SJSA1 (cell line): ENCODE measurements around the gene FKBP9. TPM values are rescaled to one million over a fixed set of nuclear protein-coding genes. Genes with fewer than 3 reads are reported as not detected.
A peak's percentile ranks its signal among the peaks of the same experiment; 100 is the strongest.
"Not testable (repeated sequence)": the region's sequence is repeated elsewhere in the genome, so short reads cannot be mapped to it uniquely, and the experiment has no call there.

Experiments
- DNase-seq, 2 experiments: peaks; one replicate each; pipeline ENCODE4 v3.0.0-alpha.2; 2015 to 2020; ENCODE audit warnings: low spot score in 2 of 2, low read depth in 1 of 2
- H3K27ac ChIP-seq: fragments of 250-450 bp; sonication (Bioruptor Pico); 2 replicates; pipeline ENCODE4 v1.5.1; 2020; ENCODE audit warnings: mild to moderate bottlenecking, moderate library complexity
- H3K27me3 ChIP-seq: fragments of 250-450 bp; sonication (Bioruptor Pico); replicated peaks from 2 replicates; pipeline ENCODE4 v1.5.1; 2020; ENCODE audit warnings: mild to moderate bottlenecking, moderate library complexity
- H3K36me3 ChIP-seq: fragments of 250-450 bp; sonication (Bioruptor Pico); 2 replicates; pipeline ENCODE4 v1.5.1; 2020; ENCODE audit warnings: mild to moderate bottlenecking
- H3K4me1 ChIP-seq: fragments of 250-450 bp; sonication (Bioruptor Pico); replicated peaks from 2 replicates; pipeline ENCODE4 v1.6.1; 2021; ENCODE audit warnings: mild to moderate bottlenecking
- H3K4me3 ChIP-seq: fragments of 250-450 bp; sonication (Bioruptor Pico); 2 replicates; pipeline ENCODE4 v1.5.1; 2020; ENCODE audit warnings: mild to moderate bottlenecking
- H3K9me3 ChIP-seq: fragments of 250-450 bp; sonication (Bioruptor Pico); replicated peaks from 2 replicates; pipeline ENCODE4 v1.5.1; 2020; ENCODE audit warnings: mild to moderate bottlenecking
- total RNA-seq: library from RNA; depleted of rRNA; stranded (reverse); fragments of >200 nt; shearing (Covaris generic); gene quantifications from 2 replicates; pipeline ENCODE4 v1.2.3, GENCODE V29; 2014; rRNA removed

The FKBP9 gene
- 207 and 234 TPM in 2 replicates for total RNA-seq

- DNase-seq, result peak; percentile 80 to 93
- peak within 1 kb of the TSS; percentile 76 for H3K27ac ChIP-seq
- H3K27me3 ChIP-seq, result no peaks in the 10 kb centered on the region
- peak within 1 kb of the TSS; percentile 97 for H3K4me3 ChIP-seq
- no peaks in the 10 kb centered on the region for H3K9me3 ChIP-seq
- H3K36me3 ChIP-seq, result peaks cover 16% of the 10 kb centered on the region
- peaks cover 15% of the 10 kb centered on the region for H3K4me1 ChIP-seq
Measured at GRCh38 chr7:32957326-32958045, at the start of gene FKBP9. FKBP9 (plus strand) TSS chr7:32957440; CDS start chr7:32957574, 134 bp downstream.

GRCh38 chr7:32910195-32910594 is 47.0 kb upstream of the FKBP9 start:
- Histone ChIP-seq H3K27me3 (no peaks in the 10 kb centered on the region), H3K27ac (no peak overlapping the region), H3K36me3 (peaks cover 7% of the 10 kb centered on the region), H3K4me1 (no peaks in the 10 kb centered on the region; the same call in 1 of the 2 replicates), H3K9me3 (no peaks in the 10 kb centered on the region), H3K4me3 (no peak overlapping the region)
- DNase-seq, result no peak

GRCh38 chr7:32914184-32914583 is 43.1 kb upstream of the FKBP9 start:
- H3K36me3 ChIP-seq, result peaks cover 41% of the 10 kb centered on the region
- no peak for DNase-seq
- no peaks in the 10 kb centered on the region for H3K27me3 ChIP-seq
- H3K9me3 ChIP-seq, result no peaks in the 10 kb centered on the region
- no peaks in the 10 kb centered on the region for H3K4me1 ChIP-seq
- H3K27ac ChIP-seq, result no peak overlapping the region
- no peak overlapping the region for H3K4me3 ChIP-seq

GRCh38 chr7:32915041-32915536 is 42.2 kb upstream of the FKBP9 start:
- DNase-seq, result no peak
- no peaks in the 10 kb centered on the region for H3K27me3 ChIP-seq
- H3K4me1 ChIP-seq, result no peaks in the 10 kb centered on the region
- H3K9me3 ChIP-seq, result no peaks in the 10 kb centered on the region
- no peak overlapping the region for H3K4me3 ChIP-seq
- no peak overlapping the region for H3K27ac ChIP-seq
- H3K36me3 ChIP-seq, result peaks cover 45% of the 10 kb centered on the region

GRCh38 chr7:32916006-32916405 is 41.2 kb upstream of the FKBP9 start:
- DNase-seq, result no peak
- peaks cover 48% of the 10 kb centered on the region for H3K36me3 ChIP-seq
- H3K27ac ChIP-seq, result no peak overlapping the region
- H3K9me3 ChIP-seq, result no peaks in the 10 kb centered on the region
- H3K4me1 ChIP-seq, result no peaks in the 10 kb centered on the region
- H3K4me3 ChIP-seq, result no peak overlapping the region
- no peaks in the 10 kb centered on the region for H3K27me3 ChIP-seq

- peaks cover 57% of the 10 kb centered on the region for H3K36me3 ChIP-seq
- H3K27me3 ChIP-seq, DNase-seq, H3K9me3 ChIP-seq, H3K27ac ChIP-seq, H3K4me1 ChIP-seq, H3K4me3 ChIP-seq: not testable (repeated sequence)
Measured at GRCh38 chr7:32916994-32917393, 40.2 kb upstream of the FKBP9 start.

GRCh38 chr7:32921896-32922295 is 35.3 kb upstream of the FKBP9 start:
- Histone ChIP-seq H3K36me3 (peaks cover 41% of the 10 kb centered on the region), H3K4me1 (no peaks in the 10 kb centered on the region), H3K27me3 (no peaks in the 10 kb centered on the region), H3K27ac (no peak overlapping the region), H3K4me3 (no peak overlapping the region), H3K9me3 (no peaks in the 10 kb centered on the region)
- DNase-seq, result no peak

GRCh38 chr7:32928785-32929298 is 28.4 kb upstream of the FKBP9 start:
- peaks cover 35% of the 10 kb centered on the region for H3K36me3 ChIP-seq
- H3K4me3 ChIP-seq, result no peak overlapping the region

GRCh38 chr7:32929430-32930143 is 27.7 kb upstream of the FKBP9 start:
- no peak overlapping the region for H3K27ac ChIP-seq
- H3K27me3 ChIP-seq, result no peaks in the 10 kb centered on the region
- peaks cover 35% of the 10 kb centered on the region for H3K36me3 ChIP-seq
- no peak overlapping the region for H3K4me3 ChIP-seq
- DNase-seq, result no peak
- H3K4me1 ChIP-seq, result no peaks in the 10 kb centered on the region
- no peaks in the 10 kb centered on the region for H3K9me3 ChIP-seq

More at GRCh38 chr7:32928785-32929298, 28.4 kb upstream of the FKBP9 start:
- no peak for DNase-seq
- H3K9me3 ChIP-seq, result no peaks in the 10 kb centered on the region
- H3K27ac ChIP-seq, result no peak overlapping the region
- no peaks in the 10 kb centered on the region for H3K4me1 ChIP-seq
- no peaks in the 10 kb centered on the region for H3K27me3 ChIP-seq

GRCh38 chr7:32930378-32930777 is 26.9 kb upstream of the FKBP9 start:
- no peak overlapping the region for H3K27ac ChIP-seq
- H3K4me1 ChIP-seq, result no peaks in the 10 kb centered on the region
- H3K9me3 ChIP-seq, result no peaks in the 10 kb centered on the region
- peaks cover 35% of the 10 kb centered on the region for H3K36me3 ChIP-seq
- H3K27me3 ChIP-seq, result no peaks in the 10 kb centered on the region
- H3K4me3 ChIP-seq, result no peak overlapping the region
- no peak for DNase-seq

- peaks cover 18% of the 10 kb centered on the region for H3K36me3 ChIP-seq
- no peak for DNase-seq
- no peak overlapping the region for H3K27ac ChIP-seq
Measured at GRCh38 chr7:32935558-32935957, 21.7 kb upstream of the FKBP9 start.

GRCh38 chr7:32936689-32937088 is 20.6 kb upstream of the FKBP9 start:
- Histone ChIP-seq H3K27me3 (no peaks in the 10 kb centered on the region), H3K27ac (no peak overlapping the region), H3K9me3 (no peaks in the 10 kb centered on the region), H3K4me1 (peaks cover 13% of the 10 kb centered on the region), H3K36me3 (peaks cover 16% of the 10 kb centered on the region), H3K4me3 (no peak overlapping the region)
- DNase-seq, result no peak

More at GRCh38 chr7:32935558-32935957, 21.7 kb upstream of the FKBP9 start:
- no peaks in the 10 kb centered on the region for H3K27me3 ChIP-seq
- H3K4me1 ChIP-seq, result peaks cover 7% of the 10 kb centered on the region; the same call in 1 of the 2 replicates
- H3K4me3 ChIP-seq, result no peak overlapping the region
- H3K9me3 ChIP-seq, result no peaks in the 10 kb centered on the region

GRCh38 chr7:32937344-32938174 is 19.7 kb upstream of the FKBP9 start:
- H3K27me3 ChIP-seq, result no peaks in the 10 kb centered on the region
- no peak overlapping the region for H3K27ac ChIP-seq
- peak in 1 of 2 experiments; percentile 11 for DNase-seq
- no peak overlapping the region for H3K4me3 ChIP-seq
- peaks cover 14% of the 10 kb centered on the region for H3K4me1 ChIP-seq
- H3K36me3 ChIP-seq, result peaks cover 11% of the 10 kb centered on the region
- H3K9me3 ChIP-seq, result no peaks in the 10 kb centered on the region
